GM21717 (cell line): ENCODE data around the gene FBXL13.
"Not testable (repeated sequence)": the region's sequence is repeated elsewhere in the genome, so short reads cannot be mapped to it uniquely, and the experiment has no call there.

Source experiments
- ATAC-seq: cut with Tn5 transposase; IDR thresholded peaks from one replicate; pipeline ENCODE4 v1.9.1; 2021; ENCODE audit warnings: mild to moderate bottlenecking, moderate library complexity; ENCODE audit not compliant: unreplicated experiment

Gene FBXL13

GRCh38 chr7:103074519-103075336 lies at the start of gene FBXL13, which contains the start of gene ARMC10:
FBXL13 (minus strand) TSS chr7:103074796.
ARMC10 (plus strand) TSS chr7:103075140; CDS start chr7:103075273, 133 bp downstream.
- ATAC-seq, result peak; percentile 92

GRCh38 chr7:103123529-103123928 lies 48.9 kb upstream of the FBXL13 start:
- ATAC-seq, result no peak

- ATAC-seq, result no peak
These were observed 47.0 kb upstream of the FBXL13 start for GRCh38 chr7:103121641-103122040.

- no peak for ATAC-seq
These were observed 45.8 kb upstream of the FBXL13 start for GRCh38 chr7:103120362-103120761.

- no peak for ATAC-seq
These were observed 45.2 kb upstream of the FBXL13 start for GRCh38 chr7:103119791-103120291.

GRCh38 chr7:103117465-103117864 lies 42.9 kb upstream of the FBXL13 start:
- no peak for ATAC-seq

DNA sequence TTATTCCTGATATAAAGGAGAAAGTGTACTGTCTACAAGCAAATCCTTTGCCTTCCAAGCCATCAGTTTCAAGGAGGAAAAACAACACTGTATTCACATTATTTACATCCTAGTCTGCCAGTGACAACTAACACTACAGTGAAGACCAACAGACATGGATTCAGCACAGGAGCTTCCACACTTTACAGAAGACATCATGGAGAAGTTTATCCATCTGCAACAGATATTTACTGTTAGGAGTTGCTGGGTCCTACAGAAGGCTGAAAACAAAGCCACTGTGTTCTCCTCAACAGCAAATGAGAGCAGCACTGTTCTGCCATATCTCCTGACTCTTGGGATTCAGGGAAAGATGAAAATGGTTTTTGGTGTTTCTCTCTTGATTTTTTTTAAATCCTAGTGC lies 42.4 kb upstream of the FBXL13 start:
- no peak for ATAC-seq

DNA sequence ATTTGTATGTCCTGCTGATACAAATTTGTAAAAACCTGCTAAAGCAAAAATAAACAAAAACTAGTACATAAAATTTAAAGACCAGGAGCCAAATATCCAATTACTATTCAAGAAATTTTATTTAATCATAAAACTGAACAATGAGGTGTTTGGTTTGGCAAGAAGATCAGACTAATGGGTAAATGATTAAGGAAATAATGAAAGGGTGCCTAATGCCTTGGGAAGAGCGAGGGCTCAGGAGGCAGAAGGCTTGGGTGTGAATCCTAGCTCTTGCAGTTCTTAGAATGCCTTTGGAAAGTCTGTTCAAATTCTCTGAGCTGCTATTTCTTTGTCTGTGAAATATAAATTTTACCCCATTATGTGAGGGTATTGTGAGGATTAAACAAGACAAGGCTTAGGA lies 41.9 kb upstream of the FBXL13 start:
- no peak for ATAC-seq

DNA sequence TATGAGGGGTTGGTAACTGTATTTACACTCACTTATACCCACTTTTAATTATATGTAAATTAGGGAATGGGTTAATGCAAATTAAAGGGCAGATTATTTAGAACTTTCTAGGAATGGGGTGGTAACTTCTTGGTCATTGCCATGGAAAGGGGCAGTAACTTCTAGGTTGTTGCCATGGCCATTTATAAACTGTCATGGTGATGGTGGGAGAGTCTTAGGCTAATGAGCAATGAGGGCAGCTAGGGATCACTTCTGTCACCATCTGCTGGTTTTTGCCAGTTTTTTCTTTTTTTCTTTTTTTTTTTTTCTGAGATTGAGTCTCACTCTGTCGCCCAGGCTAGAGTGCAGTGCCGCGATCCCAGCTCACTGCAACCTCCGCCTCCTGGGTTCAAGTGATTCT lies 41.2 kb upstream of the FBXL13 start:
- no peak for ATAC-seq

- no peak for ATAC-seq
These were observed 40.0 kb upstream of the FBXL13 start for GRCh38 chr7:103114576-103115008.

- no peak for ATAC-seq
These were observed 38.6 kb upstream of the FBXL13 start for GRCh38 chr7:103113164-103113563.

- ATAC-seq, result not testable (repeated sequence)
These were observed 32.1 kb upstream of the FBXL13 start for GRCh38 chr7:103106703-103107070.

- ATAC-seq, result no peak
These were observed 31.6 kb upstream of the FBXL13 start for GRCh38 chr7:103106005-103106702.

DNA sequence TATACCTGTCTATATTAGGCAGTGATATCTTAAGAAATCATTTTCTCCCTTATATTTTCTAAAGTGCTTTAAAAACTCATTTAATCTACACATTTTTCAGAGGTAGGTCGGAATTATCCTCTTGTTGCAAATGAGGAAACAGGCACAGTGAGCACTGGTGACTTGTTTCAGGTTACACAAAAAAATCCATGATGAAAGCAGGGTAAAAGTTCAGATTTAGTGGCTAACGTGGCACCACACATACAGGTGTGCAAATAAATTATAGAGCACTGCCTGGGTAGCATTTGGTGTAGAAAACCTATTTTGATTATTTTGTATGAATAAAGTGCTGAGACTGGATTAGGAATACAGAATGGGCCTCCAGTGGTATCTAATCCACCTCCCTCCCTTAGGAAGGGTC lies 26.9 kb upstream of the FBXL13 start:
- no peak for ATAC-seq

DNA sequence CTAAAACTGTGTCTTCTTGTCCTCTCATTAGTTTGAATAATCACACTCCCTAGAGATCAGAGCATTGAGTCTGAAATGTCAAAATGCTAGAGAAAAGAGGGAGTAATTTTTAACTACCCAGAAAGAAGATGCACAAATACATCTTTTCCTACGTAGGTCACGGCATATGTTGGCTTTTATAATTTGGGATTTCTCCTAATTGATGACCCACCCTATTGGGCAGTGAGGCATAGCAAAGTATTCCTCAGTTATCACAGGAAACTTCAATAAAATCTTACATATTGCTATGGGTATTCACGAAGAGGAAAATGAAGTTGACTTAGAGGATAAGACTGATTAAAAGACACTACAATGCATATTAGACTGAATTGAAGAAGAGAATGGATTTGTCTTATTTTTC lies 25.8 kb upstream of the FBXL13 start:
- ATAC-seq, result no peak

DNA sequence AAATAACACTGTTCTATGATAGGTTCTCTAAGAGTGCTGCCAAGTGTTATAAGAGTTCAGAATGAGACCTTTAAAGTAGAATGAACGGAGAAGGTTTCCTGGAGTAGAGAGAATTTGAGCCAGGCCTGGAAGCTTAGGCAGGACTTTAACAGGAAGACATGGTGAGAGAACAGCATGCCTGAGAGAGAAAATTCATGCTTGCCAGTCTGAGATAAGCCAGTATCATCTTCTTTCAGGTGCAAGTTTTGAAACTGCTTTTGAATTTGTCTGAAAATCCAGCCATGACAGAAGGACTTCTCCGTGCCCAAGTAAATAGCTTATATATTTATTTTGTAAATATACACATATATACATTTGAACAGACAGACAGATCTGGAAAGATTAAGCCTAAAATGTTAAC lies 22.4 kb upstream of the FBXL13 start:
- ATAC-seq, result no peak

GRCh38 chr7:103095558-103095957 lies 21.0 kb upstream of the FBXL13 start:
- ATAC-seq, result not testable (repeated sequence)

- ATAC-seq, result no peak
These were observed 19.5 kb upstream of the FBXL13 start for GRCh38 chr7:103094102-103094501.

DNA sequence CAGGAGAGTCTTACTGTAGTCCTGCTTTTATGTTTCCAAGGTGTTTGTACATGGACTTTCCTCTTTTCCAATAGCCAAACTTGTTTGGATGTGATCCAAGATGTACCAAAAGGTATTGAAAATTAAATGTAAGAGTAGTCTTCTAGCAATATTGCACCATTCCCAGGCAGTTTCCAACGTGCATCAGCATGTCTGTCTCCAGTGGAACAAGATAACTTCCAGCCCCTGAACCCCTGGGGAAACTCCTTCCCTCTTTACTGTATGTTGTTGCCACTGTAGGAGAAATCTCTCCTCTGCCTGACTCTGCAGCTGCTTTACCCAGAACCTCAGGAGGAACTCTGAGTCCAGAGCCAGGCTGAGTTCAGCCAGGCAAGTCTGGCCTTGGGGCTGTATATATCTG lies 18.8 kb upstream of the FBXL13 start:
- no peak for ATAC-seq

GRCh38 chr7:103092321-103092720 lies 17.7 kb upstream of the FBXL13 start:
- not testable (repeated sequence) for ATAC-seq

DNA sequence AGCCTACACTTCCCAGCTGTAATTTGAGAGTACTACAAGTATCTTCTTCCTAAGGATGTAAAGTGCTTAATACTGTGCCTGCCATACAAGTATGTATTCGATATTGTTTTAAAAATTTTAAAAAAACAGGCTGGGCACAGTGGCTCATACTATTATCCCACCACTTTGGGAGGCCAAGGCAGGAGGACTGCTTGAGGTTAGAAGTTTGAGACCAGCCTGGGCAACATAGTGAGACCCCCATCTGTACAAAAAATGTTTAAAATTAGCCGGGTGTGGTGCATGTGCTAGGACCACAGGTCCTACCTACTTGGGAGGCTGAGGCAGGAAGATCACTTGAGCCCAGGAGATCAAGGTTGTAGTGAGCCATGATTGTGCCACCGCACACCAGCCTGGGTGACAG lies 8.6 kb upstream of the FBXL13 start:
- ATAC-seq, result no peak

GRCh38 chr7:103082497-103082896 lies 7.9 kb upstream of the FBXL13 start:
- no peak for ATAC-seq
